Tibial artery (tissue), 4 donors: ENCODE measurements around the gene NEDD8.

Experiments
- DNase-seq, 2 donors: peaks; one replicate each; pipeline ENCODE4 v3.0.0-alpha.2; 2019
- H3K27ac ChIP-seq, 2 donors: fragments of 200-600 bp; sonication (generic) in 1 of 2; 1 replicate in 1 of 2; 2 replicates in 1 of 2; pipeline ENCODE4 v1.5.1; 2018 to 2019; ENCODE audit warnings: mild to moderate bottlenecking in 1 of 2
- H3K27me3 ChIP-seq, 2 donors: fragments of 200-600 bp; sonication (generic) in 1 of 2; one replicate each; pipeline versions ENCODE4 v1.5.1 to v1.6.0; 2016 to 2019
- H3K36me3 ChIP-seq, 3 donors: fragments of 200-600 bp; sonication (generic) in 2 of 3; one replicate each; pipeline ENCODE4 v1.5.1; 2016 to 2019; ENCODE audit warnings: mild to moderate bottlenecking in 2 of 3
- H3K4me1 ChIP-seq, 4 donors: fragments of 200-600 bp; sonication (generic) in 2 of 4; 1 replicate in 3 of 4; 2 replicates in 1 of 4; pipeline ENCODE4 v1.5.1; 2016 to 2019
- H3K4me3 ChIP-seq, 2 donors: fragments of 200-600 bp; sonication (generic) in 1 of 2; 1 replicate in 1 of 2; 2 replicates in 1 of 2; pipeline ENCODE4 v1.5.1; 2018 to 2019; ENCODE audit warnings: mild to moderate bottlenecking in 2 of 2
- H3K9me3 ChIP-seq, 3 donors: fragments of 200-600 bp; sonication (generic) in 1 of 3; one replicate each; pipeline ENCODE4 v1.5.1; 2016 to 2019
- intact Hi-C: fragments of 100-400 bp; cut with DNase I; formaldehyde crosslinking; loops from one replicate; pipeline ENCODE4 v1.15.0; 2023; ENCODE audit warnings: low total_unique reads
- TF ChIP-seq, protein P1 (sequence below), 2 experiments: fragments of 200-600 bp in 1 of 2; fragments of 450-650 bp in 1 of 2; IDR thresholded peaks; one replicate each; pipeline ENCODE4 v1.5.1; 2017 to 2019; ENCODE audit warnings: antibody characterized with exemption in 2 of 2, mild to moderate bottlenecking in 1 of 2, moderate library complexity in 1 of 2

The NEDD8 gene

DNA sequence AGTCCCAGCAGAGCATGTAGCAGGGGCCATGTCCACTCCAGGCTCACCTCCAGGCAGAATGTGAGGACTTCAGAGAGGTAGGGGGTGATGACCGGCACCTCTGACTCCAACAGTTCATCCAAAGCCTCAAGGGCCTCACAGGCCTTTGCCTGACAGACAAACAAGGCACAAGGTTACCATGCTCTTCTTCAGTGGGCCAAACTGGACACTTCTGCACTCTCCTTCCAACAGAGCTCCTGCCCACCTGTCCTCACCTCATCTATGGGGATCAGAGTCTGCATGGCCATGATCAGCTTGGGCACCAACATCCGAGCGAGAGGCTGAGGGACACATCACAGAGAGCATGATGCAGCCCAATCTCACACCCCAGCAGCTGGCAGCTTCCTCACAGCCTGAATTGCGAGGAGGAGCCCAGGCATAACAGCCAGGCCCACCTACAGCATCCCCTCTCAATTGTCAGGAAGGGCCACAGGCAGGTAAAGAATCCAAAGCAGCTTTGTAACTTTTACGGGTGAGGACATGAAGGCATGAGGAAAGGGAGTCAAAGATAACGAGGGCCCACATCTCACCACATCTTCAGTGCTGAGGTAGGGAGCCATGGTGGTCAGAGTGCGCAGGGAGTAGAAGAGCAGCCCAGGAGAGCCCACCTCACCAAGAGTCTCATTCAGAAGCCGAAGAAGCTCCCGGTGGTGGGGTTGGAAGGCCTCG is 45.2 kb downstream of the NEDD8 start:
- H3K4me1 ChIP-seq: peaks cover 0 to 24% (median 17%) of the 10 kb centered on the region in 4 donors
- no peak overlapping the region for H3K4me3 ChIP-seq
- TF ChIP-seq, protein P1, sequence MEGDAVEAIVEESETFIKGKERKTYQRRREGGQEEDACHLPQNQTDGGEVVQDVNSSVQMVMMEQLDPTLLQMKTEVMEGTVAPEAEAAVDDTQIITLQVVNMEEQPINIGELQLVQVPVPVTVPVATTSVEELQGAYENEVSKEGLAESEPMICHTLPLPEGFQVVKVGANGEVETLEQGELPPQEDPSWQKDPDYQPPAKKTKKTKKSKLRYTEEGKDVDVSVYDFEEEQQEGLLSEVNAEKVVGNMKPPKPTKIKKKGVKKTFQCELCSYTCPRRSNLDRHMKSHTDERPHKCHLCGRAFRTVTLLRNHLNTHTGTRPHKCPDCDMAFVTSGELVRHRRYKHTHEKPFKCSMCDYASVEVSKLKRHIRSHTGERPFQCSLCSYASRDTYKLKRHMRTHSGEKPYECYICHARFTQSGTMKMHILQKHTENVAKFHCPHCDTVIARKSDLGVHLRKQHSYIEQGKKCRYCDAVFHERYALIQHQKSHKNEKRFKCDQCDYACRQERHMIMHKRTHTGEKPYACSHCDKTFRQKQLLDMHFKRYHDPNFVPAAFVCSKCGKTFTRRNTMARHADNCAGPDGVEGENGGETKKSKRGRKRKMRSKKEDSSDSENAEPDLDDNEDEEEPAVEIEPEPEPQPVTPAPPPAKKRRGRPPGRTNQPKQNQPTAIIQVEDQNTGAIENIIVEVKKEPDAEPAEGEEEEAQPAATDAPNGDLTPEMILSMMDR (IDR thresholded peaks at IDR 0.05): no peak
- peaks cover 48 to 75% (median 56%) of the 10 kb centered on the region in 3 donors for H3K36me3 ChIP-seq
- H3K9me3 ChIP-seq: no peaks in the 10 kb centered on the region
- H3K27ac ChIP-seq: no peak overlapping the region
- intact Hi-C loops: loop anchor here (5.0 kb wide), 1 partner anchor 40 kb away; the partner anchor contains the start of genes PSME2 and RNF31
- no peak for DNase-seq
- H3K27me3 ChIP-seq: no peaks in the 10 kb centered on the region

DNA sequence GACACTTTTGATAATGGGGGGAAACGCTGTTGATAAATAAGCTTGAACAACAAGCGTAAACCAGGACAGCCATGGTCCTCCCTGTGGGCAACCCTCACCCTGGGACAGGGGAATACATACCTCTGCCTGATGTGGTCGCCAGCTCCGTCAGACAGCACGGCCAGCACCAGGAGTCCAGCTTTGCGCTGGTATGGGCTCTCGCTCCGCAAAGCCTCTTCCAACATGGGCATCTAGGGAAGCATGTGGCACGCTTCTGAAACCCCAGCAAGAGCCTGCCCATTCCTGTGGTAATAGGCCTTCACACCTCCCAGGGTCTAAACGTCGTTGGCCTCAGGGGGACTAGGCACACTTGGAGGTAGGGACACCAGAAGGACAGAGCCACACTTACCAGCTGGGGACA is 46.4 kb downstream of the NEDD8 start:
- H3K27ac ChIP-seq: no peak overlapping the region
- peaks cover 47 to 78% (median 63%) of the 10 kb centered on the region in 3 donors for H3K36me3 ChIP-seq
- intact Hi-C loops: loop anchor here (5.0 kb wide), 1 partner anchor 38 kb away; the partner anchor contains the start of genes PSME2 and RNF31
- peaks cover 0 to 24% (median 17%) of the 10 kb centered on the region in 4 donors for H3K4me1 ChIP-seq
- DNase-seq: no peak
- no peak overlapping the region for H3K4me3 ChIP-seq
- TF ChIP-seq, protein P1 (IDR thresholded peaks at IDR 0.05): no peak
- no peaks in the 10 kb centered on the region for H3K9me3 ChIP-seq
- no peaks in the 10 kb centered on the region for H3K27me3 ChIP-seq

DNA sequence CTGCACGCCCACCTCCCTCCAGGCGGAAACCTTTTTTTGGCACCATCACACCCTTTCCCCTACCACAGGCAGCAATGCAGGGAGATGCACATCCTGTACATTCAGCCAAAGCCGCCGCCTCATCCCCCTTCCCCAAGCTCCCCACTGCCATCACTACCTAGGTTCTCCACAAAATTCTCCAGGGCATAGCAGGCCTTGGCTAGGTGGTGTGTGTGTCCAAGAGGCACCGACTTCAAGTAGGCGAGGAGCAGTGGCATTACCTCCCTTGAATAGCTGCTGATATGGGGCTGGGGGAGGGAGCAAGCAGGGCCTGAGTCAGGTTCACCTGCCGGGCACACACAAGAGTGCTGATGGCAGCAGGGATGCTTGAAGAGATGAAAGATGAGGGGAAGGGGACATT is 47.1 kb downstream of the NEDD8 start:
- Histone ChIP-seq H3K4me1 (peaks cover 0 to 24% (median 17%) of the 10 kb centered on the region in 4 donors), H3K27me3 (no peaks in the 10 kb centered on the region), H3K36me3 (peaks cover 47 to 79% (median 65%) of the 10 kb centered on the region in 3 donors), H3K4me3 (no peak overlapping the region), H3K27ac (no peak overlapping the region), H3K9me3 (no peaks in the 10 kb centered on the region)
- intact Hi-C loops: loop anchor here (5.0 kb wide), 1 partner anchor 38 kb away; the partner anchor contains the start of genes PSME2 and RNF31
- TF ChIP-seq, protein P1 (IDR thresholded peaks at IDR 0.05): no peak
- no peak for DNase-seq

DNA sequence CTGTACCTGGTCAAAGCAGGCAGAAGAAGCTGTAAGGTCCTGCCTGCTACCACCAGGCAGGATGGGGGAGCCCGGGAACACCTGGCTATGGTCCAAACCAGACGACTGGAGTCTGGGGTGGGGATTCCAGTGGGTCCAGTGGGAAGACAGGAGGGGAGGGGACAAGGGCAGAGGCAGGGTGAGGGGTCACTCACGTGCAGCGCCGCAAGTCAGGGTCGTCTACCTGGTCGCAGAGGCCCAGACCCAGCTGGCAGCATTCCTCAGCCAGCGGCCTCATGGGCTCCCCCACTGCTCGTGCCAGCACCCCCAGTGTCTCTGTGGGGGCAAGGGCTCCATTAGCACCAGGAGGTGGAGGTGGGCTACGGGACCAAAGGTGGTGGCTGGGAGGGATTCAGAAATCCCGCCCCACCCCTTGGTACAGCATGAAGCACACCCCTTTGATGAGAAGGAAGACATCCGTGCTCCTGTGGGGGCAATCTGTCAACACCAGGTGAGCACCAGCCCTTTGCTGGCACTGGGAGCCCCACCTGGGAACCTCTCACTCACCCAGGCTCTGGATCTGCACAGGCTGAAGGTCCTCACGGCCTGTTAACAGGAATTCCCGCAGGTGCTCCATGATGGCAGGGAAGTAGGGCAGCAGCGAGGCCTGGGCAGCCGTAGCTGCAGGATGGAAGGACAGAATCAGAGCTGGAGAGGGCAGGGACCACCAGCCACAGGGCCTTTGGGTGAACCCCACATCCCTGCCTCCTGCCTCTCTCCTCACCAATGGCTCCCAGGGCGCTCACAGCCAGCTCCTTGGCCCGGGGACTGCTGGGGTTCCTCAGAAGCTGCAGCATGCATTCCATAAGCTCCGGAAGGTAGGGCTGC is 47.8 kb downstream of the NEDD8 start:
- intact Hi-C loops: no loop called here
- H3K27me3 ChIP-seq: no peaks in the 10 kb centered on the region

DNA sequence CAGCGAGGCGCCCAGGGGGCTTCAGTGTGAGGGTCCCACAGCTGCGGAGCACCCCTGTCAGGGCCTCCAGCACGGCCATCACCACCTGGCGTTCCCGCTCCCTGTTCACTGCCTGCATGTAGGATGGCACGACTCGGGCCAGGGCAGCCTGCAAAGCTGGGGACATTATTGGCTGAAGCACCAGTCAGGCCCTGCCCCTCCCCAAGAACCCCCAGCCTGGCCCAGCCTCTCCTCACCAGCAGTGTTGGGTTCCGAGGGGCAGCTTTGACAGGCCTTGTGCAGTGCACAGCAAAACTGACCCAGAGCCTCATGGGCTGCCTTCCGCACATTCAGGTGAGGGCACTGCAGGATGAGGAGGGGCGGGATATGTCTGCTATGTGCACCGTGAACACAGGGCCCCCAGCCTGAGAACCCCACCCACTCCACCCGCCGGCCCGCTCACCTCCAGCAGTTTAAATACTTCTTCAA is 49.1 kb downstream of the NEDD8 start:
- H3K27ac ChIP-seq: no peak overlapping the region
- TF ChIP-seq, protein P1 (IDR thresholded peaks at IDR 0.05): no peak
- intact Hi-C loops: no loop called here
- H3K4me1 ChIP-seq: peaks cover 0 to 11% (median 8%) of the 10 kb centered on the region in 4 donors
- H3K27me3 ChIP-seq: no peaks in the 10 kb centered on the region
- no peak overlapping the region for H3K4me3 ChIP-seq
- no peaks in the 10 kb centered on the region for H3K9me3 ChIP-seq
- DNase-seq: no peak
- peaks cover 47 to 91% (median 78%) of the 10 kb centered on the region in 3 donors for H3K36me3 ChIP-seq

More for the DNA sequence above, 47.8 kb downstream of the NEDD8 start:
- Histone ChIP-seq H3K27ac (no peak overlapping the region), H3K4me1 (peaks cover 0 to 20% (median 16%) of the 10 kb centered on the region in 4 donors), H3K9me3 (no peaks in the 10 kb centered on the region), H3K4me3 (no peak overlapping the region), H3K36me3 (peaks cover 47 to 79% (median 71%) of the 10 kb centered on the region in 3 donors)
- no peak for DNase-seq
- TF ChIP-seq, protein P1 (IDR thresholded peaks at IDR 0.05): no peak
